ENCODE results near the gene ATG5. TPM values are rescaled to one million over a fixed set of nuclear protein-coding genes. Genes with fewer than 3 reads are reported as not detected.

ATG5 gene
- total RNA-seq, 2 donors from 2014 or later = 21.1 to 26.5 TPM

GRCh38 chr6:106223300-106223930, 102.1 kb downstream of the ATG5 start:
- DNase-seq (peak; percentile 46 to 67 (median 59)), ATAC-seq (peak; percentile 58)
- Histone ChIP-seq H3K4me3 (no peak overlapping the region), H3K9me3 (no peaks in the 10 kb centered on the region), H3K27ac (no peak overlapping the region), H3K4me1 (peaks cover 6% of the 10 kb centered on the region), H3K36me3 (replicated peaks in 1 of 2; ENCODE audit: insufficient read depth in 1 of 2, low read depth in 2 of 2) (no peaks in the 10 kb centered on the region), H3K27me3 (no peaks in the 10 kb centered on the region)
- 24 to 59% methylated on average over 2 of the region's 2 CpGs for WGBS, 2 donors
- intact Hi-C loops (cut with DNase I) = loop anchor here (10.0 kb wide), 1 partner anchor 489 kb away; no protein-coding TSS in a partner anchor
- TF ChIP-seq CTCF (IDR thresholded peaks at IDR 0.05) (peak in 5 of 7 experiments; percentile 39 to 70 (median 59)), POLR2A (IDR thresholded peaks at IDR 0.05) (no peak)

GRCh38 chr6:106220485-106220884, 105.1 kb downstream of the ATG5 start:
- TF ChIP-seq POLR2A (IDR thresholded peaks at IDR 0.05) (no peak), CTCF (IDR thresholded peaks at IDR 0.05) (no peak)
- Histone ChIP-seq H3K27me3 (no peaks in the 10 kb centered on the region), H3K36me3 (replicated peaks in 1 of 2; ENCODE audit: insufficient read depth in 1 of 2, low read depth in 2 of 2) (no peaks in the 10 kb centered on the region), H3K4me1 (peaks cover 6% of the 10 kb centered on the region), H3K4me3 (no peak overlapping the region), H3K9me3 (no peaks in the 10 kb centered on the region), H3K27ac (no peak overlapping the region)
- intact Hi-C loops (cut with DNase I) = loop anchor here (10.0 kb wide), 1 partner anchor 486 kb away; no protein-coding TSS in a partner anchor
- DNase-seq = no peak
- ATAC-seq = no peak

GRCh38 chr6:106216527-106216926, 109.0 kb downstream of the ATG5 start:
- ATAC-seq = no peak
- intact Hi-C loops (cut with DNase I) = no loop called here
- no peak overlapping the region for H3K27ac ChIP-seq
- no peaks in the 10 kb centered on the region for H3K27me3 ChIP-seq
- no peaks in the 10 kb centered on the region for H3K36me3 ChIP-seq (replicated peaks in 1 of 2; ENCODE audit: insufficient read depth in 1 of 2, low read depth in 2 of 2)
- 80 to 90% methylated on average over 1 of the region's 1 CpG for WGBS, 2 donors
- TF ChIP-seq CTCF (IDR thresholded peaks at IDR 0.05) = no peak
- TF ChIP-seq POLR2A (IDR thresholded peaks at IDR 0.05) = no peak
- H3K4me1 ChIP-seq = no peaks in the 10 kb centered on the region
- DNase-seq = no peak
- no peaks in the 10 kb centered on the region for H3K9me3 ChIP-seq
- no peak overlapping the region for H3K4me3 ChIP-seq

- intact Hi-C loops (cut with DNase I) = no loop called here
Measured at GRCh38 chr6:106215608-106216007, 110.0 kb downstream of the ATG5 start.

More at GRCh38 chr6:106215608-106216007, 110.0 kb downstream of the ATG5 start:
- ATAC-seq (no peak), DNase-seq (no peak)
- TF ChIP-seq CTCF (IDR thresholded peaks at IDR 0.05) (no peak), POLR2A (IDR thresholded peaks at IDR 0.05) (no peak)
- 85 to 89% methylated on average over 3 of the region's 3 CpGs for WGBS, 2 donors
- no peaks in the 10 kb centered on the region for H3K4me1 ChIP-seq
- H3K9me3 ChIP-seq = no peaks in the 10 kb centered on the region
- no peaks in the 10 kb centered on the region for H3K36me3 ChIP-seq (replicated peaks in 1 of 2; ENCODE audit: insufficient read depth in 1 of 2, low read depth in 2 of 2)
- no peak overlapping the region for H3K4me3 ChIP-seq
- H3K27me3 ChIP-seq = no peaks in the 10 kb centered on the region
- H3K27ac ChIP-seq = no peak overlapping the region
